Adrenal gland (tissue), 5 donors: ENCODE results near the gene KCNJ16.

Source experiments
- POLR2A ChIP-seq, 2 donors: fragments of 450-650 bp; IDR thresholded peaks; one replicate each; pipeline ENCODE4 v1.6.1; 2017; ENCODE audit warnings: antibody characterized with exemption in 2 of 2, mild to moderate bottlenecking in 2 of 2, moderate library complexity in 1 of 2
- TF ChIP-seq, protein P1 (sequence below), 6 experiments: fragments of 450-650 bp in 4 of 6; fragments of 200-600 bp in 2 of 6; sonication (generic) in 1 of 6; IDR thresholded peaks; 1 replicate in 5 of 6; 2 replicates in 1 of 6; pipeline versions ENCODE4 v1.5.1 to v1.8.0; 2016 to 2021; ENCODE audit warnings: antibody characterized with exemption in 6 of 6, mild to moderate bottlenecking in 2 of 6, moderate library complexity in 1 of 6
- donor health status: DM: no; HTN: no; CAD: no.

DNA sequence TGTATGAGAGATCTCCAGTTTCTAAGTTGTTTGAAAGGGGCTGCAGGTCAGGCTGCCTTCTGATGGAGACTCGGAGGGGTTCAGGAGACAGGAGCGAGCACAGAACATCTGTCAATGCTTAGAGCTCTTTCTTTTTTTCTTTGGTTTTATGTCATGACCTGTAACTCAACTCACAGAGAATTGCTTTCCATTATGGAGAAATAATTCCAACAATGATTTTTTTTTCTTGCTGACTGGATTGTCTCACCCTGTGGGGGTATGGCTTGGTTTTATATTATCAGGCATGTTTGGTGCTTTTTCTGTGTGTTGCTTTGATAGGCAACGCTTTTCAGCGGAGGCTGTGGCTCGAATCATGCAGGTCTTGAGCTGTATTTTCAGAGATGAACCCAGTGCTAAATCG is 83.6 kb downstream of the KCNJ16 start:
- TF ChIP-seq, protein P1, sequence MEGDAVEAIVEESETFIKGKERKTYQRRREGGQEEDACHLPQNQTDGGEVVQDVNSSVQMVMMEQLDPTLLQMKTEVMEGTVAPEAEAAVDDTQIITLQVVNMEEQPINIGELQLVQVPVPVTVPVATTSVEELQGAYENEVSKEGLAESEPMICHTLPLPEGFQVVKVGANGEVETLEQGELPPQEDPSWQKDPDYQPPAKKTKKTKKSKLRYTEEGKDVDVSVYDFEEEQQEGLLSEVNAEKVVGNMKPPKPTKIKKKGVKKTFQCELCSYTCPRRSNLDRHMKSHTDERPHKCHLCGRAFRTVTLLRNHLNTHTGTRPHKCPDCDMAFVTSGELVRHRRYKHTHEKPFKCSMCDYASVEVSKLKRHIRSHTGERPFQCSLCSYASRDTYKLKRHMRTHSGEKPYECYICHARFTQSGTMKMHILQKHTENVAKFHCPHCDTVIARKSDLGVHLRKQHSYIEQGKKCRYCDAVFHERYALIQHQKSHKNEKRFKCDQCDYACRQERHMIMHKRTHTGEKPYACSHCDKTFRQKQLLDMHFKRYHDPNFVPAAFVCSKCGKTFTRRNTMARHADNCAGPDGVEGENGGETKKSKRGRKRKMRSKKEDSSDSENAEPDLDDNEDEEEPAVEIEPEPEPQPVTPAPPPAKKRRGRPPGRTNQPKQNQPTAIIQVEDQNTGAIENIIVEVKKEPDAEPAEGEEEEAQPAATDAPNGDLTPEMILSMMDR (IDR thresholded peaks at IDR 0.05) = no peak
- no peak for TF ChIP-seq POLR2A (IDR thresholded peaks at IDR 0.05)
